Ovary (tissue), 9 donors: ENCODE measurements around the gene B4GALT3. TPM values are rescaled to one million over a fixed set of nuclear protein-coding genes. Genes with fewer than 3 reads are reported as not detected.
A peak's percentile ranks its signal among the peaks of the same experiment; 100 is the strongest.

Experiments used
- DNase-seq, 5 donors: peaks; one replicate each; pipeline ENCODE4 v3.0.0-alpha.2; 2019 to 2020
- H3K27ac ChIP-seq, 2 donors: fragments of 200-600 bp; one replicate each; pipeline versions ENCODE4 v1.5.1 to v1.8.0; 2019 to 2022
- H3K27me3 ChIP-seq: fragments of 200-600 bp; one replicate; pipeline ENCODE4 v1.8.0; 2022
- H3K36me3 ChIP-seq: fragments of 200-600 bp; sonication (generic); one replicate; pipeline ENCODE4 v1.5.1; 2019
- H3K4me1 ChIP-seq: one replicate; pipeline ENCODE4 v1.8.1; 2013; ENCODE audit warnings: mild to moderate bottlenecking, moderate library complexity; ENCODE audit not compliant: insufficient read depth
- H3K4me3 ChIP-seq: fragments of 200-600 bp; sonication (generic); one replicate; pipeline ENCODE4 v1.5.1; 2017
- H3K9me3 ChIP-seq, 2 donors: fragments of 200-600 bp in 1 of 2; sonication (generic) in 1 of 2; one replicate each; pipeline versions ENCODE4 v1.5.1 to v1.8.1; 2013 to 2019; ENCODE audit warnings: mild to moderate bottlenecking in 1 of 2, moderate library complexity in 1 of 2
- CTCF ChIP-seq, 3 donors: fragments of 450-650 bp in 2 of 3; fragments of 200-600 bp in 1 of 3; IDR thresholded peaks; one replicate each; pipeline versions ENCODE4 v1.5.1 to v1.8.0; 2016 to 2022; ENCODE audit warnings: antibody characterized with exemption in 3 of 3, mild to moderate bottlenecking in 1 of 3
- EP300 ChIP-seq: sonication (generic); formaldehyde crosslinking; IDR thresholded peaks from one replicate; pipeline ENCODE4 v1.6.1; 2017; ENCODE audit warnings: antibody characterized with exemption
- POLR2A ChIP-seq: fragments of 450-650 bp; IDR thresholded peaks from one replicate; pipeline ENCODE4 v1.6.1; 2017; ENCODE audit warnings: antibody characterized with exemption, mild to moderate bottlenecking, moderate library complexity
- WGBS, 3 donors: extraction: QIAGEN DNeasy Blood & Tissue Kit in 1 of 3; methylation state at CpG; one replicate each; pipeline versions ENCODE4 v1.1.5 to v1.1.7; 2013 to 2017; 5-methylcytosine and 5-hydroxymethylcytosine counted together
- intact Hi-C, 4 donors: fragments of 100-400 bp; cut with DNase I; formaldehyde crosslinking; loops; one replicate each; pipeline versions ENCODE4 v1.11.0 to v1.15.1; 2022 to 2023
- polyA plus RNA-seq, 2 donors: library from polyadenylated mRNA; stranded (reverse); fragments of 200-250 nt in 1 of 2; fragments of 350-450 nt in 1 of 2; fragmentation: Illumina TruSeq in 1 of 2; extraction: RNeasy Lipid Tissue Mini Kit (QIAGEN cat#74804) in 1 of 2; gene quantifications; one replicate each; pipeline ENCODE4 v1.2.3, GENCODE V29; 2013 to 2014
- total RNA-seq, 7 donors: library from RNA; depleted of rRNA in 2 of 7; stranded (reverse); fragments of >200 nt in 2 of 7; fragmentation: NEBNext Ultra II Directional in 3 of 7; extraction: Animal tissue kit (Norgen Biotek cat#: 25700) in 3 of 7; gene quantifications; one replicate each; pipeline versions ENCODE4 v1.1.0 to v1.2.4, GENCODE V29; 2016 to 2023
- donor health status: DM: no; HTN: no; CAD: no; lungs with moderate emphysema.
- donor health status: DM: no; HTN: no; CAD: no.
- donor health status: Bipolar disorder and iron deficiency.
- donor health status: DM: yes; HTN: yes; CAD: no.
- donor health status: DM: no; HTN: no; CAD: no.
- donor health status: DM: yes; HTN: yes; CAD: no.

The B4GALT3 gene
- total and polyA plus RNA-seq, 9 donors = 23.1 to 44.0 (median 28.8) TPM

GRCh38 chr1:161185282-161185682 lies 8.0 kb upstream of the B4GALT3 start:
- peaks cover 2% of the 10 kb centered on the region for H3K4me1 ChIP-seq
- intact Hi-C loops = no loop called here
- H3K27me3 ChIP-seq = no peaks in the 10 kb centered on the region
- peak in 2 of 5 donors; percentile 45 to 63 for DNase-seq
- H3K9me3 ChIP-seq = no peaks in the 10 kb centered on the region
- H3K36me3 ChIP-seq = no peaks in the 10 kb centered on the region
- no peak for TF ChIP-seq EP300
- TF ChIP-seq CTCF (IDR thresholded peaks at IDR 0.05) = no peak
- no peak for TF ChIP-seq POLR2A
- H3K27ac ChIP-seq = peak overlapping the region in 1 of 2 donors; percentile 9
- WGBS, 3 donors = 2 to 6% (median 6%) methylated on average over 3 of the region's 3 CpGs
- H3K4me3 ChIP-seq = no peak overlapping the region

GRCh38 chr1:161182214-161182613 lies 4.9 kb upstream of the B4GALT3 start:
- intact Hi-C loops = no loop called here
- Histone ChIP-seq H3K36me3 (no peaks in the 10 kb centered on the region), H3K27me3 (no peaks in the 10 kb centered on the region), H3K4me3 (no peak overlapping the region), H3K4me1 (peaks cover 2% of the 10 kb centered on the region), H3K27ac (no peak overlapping the region), H3K9me3 (no peaks in the 10 kb centered on the region)
- no peak for TF ChIP-seq EP300
- TF ChIP-seq CTCF (IDR thresholded peaks at IDR 0.05) = no peak
- no peak for TF ChIP-seq POLR2A
- DNase-seq = peak in 1 of 5 donors; percentile 2
- 92 to 100% (median 96%) methylated on average over 1 of the region's 1 CpG for whole genome bisulfite sequencing, 3 donors

GRCh38 chr1:161180639-161181038 lies 3.3 kb upstream of the B4GALT3 start:
- no peak overlapping the region for H3K27ac ChIP-seq
- no peaks in the 10 kb centered on the region for H3K9me3 ChIP-seq
- no peak for DNase-seq
- TF ChIP-seq EP300 (no peak), POLR2A (no peak), CTCF (IDR thresholded peaks at IDR 0.05) (no peak)
- H3K4me1 ChIP-seq = peaks cover 8% of the 10 kb centered on the region
- 57 to 69% (median 68%) methylated on average over 1 of the region's 1 CpG for WGBS, 3 donors
- H3K36me3 ChIP-seq = no peaks in the 10 kb centered on the region
- intact Hi-C loops = no loop called here
- no peak overlapping the region for H3K4me3 ChIP-seq
- no peaks in the 10 kb centered on the region for H3K27me3 ChIP-seq

- H3K9me3 ChIP-seq = no peaks in the 10 kb centered on the region
- 90 to 96% (median 94%) methylated on average over 3 of the region's 3 CpGs for WGBS, 3 donors
These were observed 2.4 kb upstream of the B4GALT3 start for GRCh38 chr1:161179698-161180097.

More at GRCh38 chr1:161179698-161180097, 2.4 kb upstream of the B4GALT3 start:
- TF ChIP-seq EP300 (no peak), POLR2A (no peak), CTCF (IDR thresholded peaks at IDR 0.05) (no peak)
- no peaks in the 10 kb centered on the region for H3K36me3 ChIP-seq
- H3K27me3 ChIP-seq = no peaks in the 10 kb centered on the region
- no peak overlapping the region for H3K27ac ChIP-seq
- intact Hi-C loops = no loop called here
- no peak for DNase-seq
- peaks cover 6% of the 10 kb centered on the region for H3K4me1 ChIP-seq
- H3K4me3 ChIP-seq = no peak overlapping the region
